ENCODE measurements around the gene TIMELESS. TPM values are rescaled to one million over a fixed set of nuclear protein-coding genes. Genes with fewer than 3 reads are reported as not detected.

TIMELESS gene
- total RNA-seq, 6 donors from 2014 or later: 5.6 to 14.7 (median 9.5) TPM

DNA sequence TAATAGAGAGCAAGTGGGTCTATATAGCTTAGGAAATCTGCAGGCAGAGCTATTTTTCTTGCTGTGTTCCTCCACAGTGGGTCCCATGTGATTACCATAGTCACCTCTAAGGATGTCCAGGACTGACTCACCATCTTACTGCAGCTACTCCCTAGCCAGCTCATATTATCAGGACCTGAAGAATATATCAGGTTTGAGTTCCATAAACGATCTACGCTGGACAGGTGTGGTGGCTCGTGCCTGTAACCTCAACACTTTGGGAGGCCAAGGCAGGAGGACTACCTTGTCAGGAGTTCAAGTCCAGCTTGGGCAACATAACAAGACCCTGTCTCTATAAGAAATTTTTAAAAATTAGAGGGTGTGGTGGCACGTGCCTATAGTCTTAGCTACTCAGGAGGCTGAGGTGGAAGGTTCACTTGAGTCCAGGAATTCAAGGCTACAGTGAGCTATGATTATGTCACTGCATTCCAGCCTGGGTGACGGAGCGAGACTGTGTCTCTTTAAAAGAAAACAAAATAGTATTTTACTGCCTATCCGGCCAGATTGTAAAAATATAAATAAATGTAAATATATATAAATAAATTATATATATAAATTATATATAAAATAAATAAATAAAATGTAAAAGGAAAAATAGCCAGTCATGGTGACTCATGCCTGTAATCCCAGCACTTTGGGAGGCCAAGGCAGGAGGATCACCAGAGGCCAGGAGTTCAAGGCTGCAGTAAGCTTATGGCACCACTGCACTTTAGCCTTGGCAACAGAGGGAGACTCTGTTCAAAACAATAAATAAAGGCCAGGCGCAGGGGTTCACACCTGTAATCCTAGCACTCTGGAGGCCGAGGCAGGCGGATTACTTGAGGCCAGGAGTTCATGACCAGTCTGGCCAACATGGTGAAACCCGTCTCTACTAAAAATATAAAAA lies 12.3 kb upstream of the TIMELESS start:
- ATAC-seq (ENCODE audit: low FRiP score in 2 of 2) (no peak), DNase-seq (no peak)
- TF ChIP-seq, protein P1, sequence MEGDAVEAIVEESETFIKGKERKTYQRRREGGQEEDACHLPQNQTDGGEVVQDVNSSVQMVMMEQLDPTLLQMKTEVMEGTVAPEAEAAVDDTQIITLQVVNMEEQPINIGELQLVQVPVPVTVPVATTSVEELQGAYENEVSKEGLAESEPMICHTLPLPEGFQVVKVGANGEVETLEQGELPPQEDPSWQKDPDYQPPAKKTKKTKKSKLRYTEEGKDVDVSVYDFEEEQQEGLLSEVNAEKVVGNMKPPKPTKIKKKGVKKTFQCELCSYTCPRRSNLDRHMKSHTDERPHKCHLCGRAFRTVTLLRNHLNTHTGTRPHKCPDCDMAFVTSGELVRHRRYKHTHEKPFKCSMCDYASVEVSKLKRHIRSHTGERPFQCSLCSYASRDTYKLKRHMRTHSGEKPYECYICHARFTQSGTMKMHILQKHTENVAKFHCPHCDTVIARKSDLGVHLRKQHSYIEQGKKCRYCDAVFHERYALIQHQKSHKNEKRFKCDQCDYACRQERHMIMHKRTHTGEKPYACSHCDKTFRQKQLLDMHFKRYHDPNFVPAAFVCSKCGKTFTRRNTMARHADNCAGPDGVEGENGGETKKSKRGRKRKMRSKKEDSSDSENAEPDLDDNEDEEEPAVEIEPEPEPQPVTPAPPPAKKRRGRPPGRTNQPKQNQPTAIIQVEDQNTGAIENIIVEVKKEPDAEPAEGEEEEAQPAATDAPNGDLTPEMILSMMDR (IDR thresholded peaks at IDR 0.05): no peak
- no peak for TF ChIP-seq EP300 (IDR thresholded peaks at IDR 0.05)
- TF ChIP-seq POLR2A (IDR thresholded peaks at IDR 0.05): no peak
- TF ChIP-seq POLR2AphosphoS5 (IDR thresholded peaks at IDR 0.05): no peak
- H3K9me3 ChIP-seq: no peaks in the 10 kb centered on the region
- H3K36me3 ChIP-seq: no peaks in the 10 kb centered on the region
- peaks cover 0 to 5% (median 2%) of the 10 kb centered on the region in 4 donors for H3K4me1 ChIP-seq
- 82% methylated on average over 11 of the region's 11 CpGs for WGBS, 2 donors
- no peak overlapping the region for H3K27ac ChIP-seq
- no peaks in the 10 kb centered on the region for H3K27me3 ChIP-seq
- no peak overlapping the region for H3K4me3 ChIP-seq

DNA sequence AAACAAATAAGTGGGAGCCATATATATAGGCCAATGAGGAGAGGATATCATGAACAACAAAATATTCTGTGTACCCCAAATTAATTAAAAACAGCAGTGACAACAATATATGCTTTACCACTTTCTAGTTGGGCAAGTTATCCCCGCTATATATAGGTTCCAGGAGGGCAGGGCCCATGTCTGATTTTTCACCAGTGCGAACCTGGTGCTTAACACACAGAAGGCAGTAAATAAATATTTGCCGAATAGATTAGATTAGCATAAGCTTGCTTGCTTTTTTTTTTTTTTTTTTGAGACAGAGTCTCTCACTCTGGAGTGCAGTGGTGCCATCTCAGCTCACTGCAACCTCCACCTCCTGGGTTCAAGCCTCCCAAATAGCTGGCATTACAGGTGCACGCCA lies 8.6 kb upstream of the TIMELESS start:
- DNase-seq (no peak), ATAC-seq (ENCODE audit: low FRiP score in 2 of 2) (no peak)
- 90 to 91% methylated on average over 4 of the region's 4 CpGs for WGBS, 2 donors
- Histone ChIP-seq H3K4me1 (no peaks in the 10 kb centered on the region), H3K36me3 (no peaks in the 10 kb centered on the region), H3K27ac (no peak overlapping the region), H3K27me3 (no peaks in the 10 kb centered on the region), H3K9me3 (no peaks in the 10 kb centered on the region), H3K4me3 (no peak overlapping the region)
- TF ChIP-seq POLR2AphosphoS5 (IDR thresholded peaks at IDR 0.05): no peak
- no peak for TF ChIP-seq EP300 (IDR thresholded peaks at IDR 0.05)
- TF ChIP-seq POLR2A (IDR thresholded peaks at IDR 0.05): no peak
- TF ChIP-seq, protein P1 (IDR thresholded peaks at IDR 0.05): no peak

DNA sequence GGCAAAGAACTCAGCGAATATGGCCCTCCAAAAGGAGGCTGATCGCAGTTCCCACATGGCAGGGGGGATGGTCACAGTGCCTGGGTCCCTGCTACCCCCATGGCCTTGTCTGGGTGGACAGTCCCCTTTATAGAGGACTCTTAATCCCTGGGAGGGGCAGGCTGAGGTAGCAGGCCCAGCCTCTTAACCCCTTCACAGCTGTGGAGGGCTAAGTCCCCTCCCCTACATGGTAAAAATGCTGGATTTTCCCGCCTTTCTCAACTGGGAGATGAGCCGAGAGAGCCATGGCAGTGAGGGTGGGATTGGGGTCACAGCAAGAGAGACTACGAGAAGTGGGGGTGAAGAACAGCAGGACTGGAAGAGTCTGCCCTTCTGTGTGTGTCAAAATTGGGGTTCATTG lies 5.3 kb upstream of the TIMELESS start, which contains the start of gene MIP:
TSS of gene MIP (minus strand) at position 101 of the 400 bp plus-strand sequence. CDS start at position 57, 44 bp downstream.
- ATAC-seq (ENCODE audit: low FRiP score in 2 of 2): no peak
- no peak for DNase-seq
- no peaks in the 10 kb centered on the region for H3K27me3 ChIP-seq
- TF ChIP-seq EP300 (IDR thresholded peaks at IDR 0.05) (no peak), POLR2AphosphoS5 (IDR thresholded peaks at IDR 0.05) (no peak), POLR2A (IDR thresholded peaks at IDR 0.05) (no peak)
- TF ChIP-seq, protein P1 (IDR thresholded peaks at IDR 0.05): no peak
- H3K4me3 ChIP-seq: no peak within 1 kb of the TSS
- no peaks in the 10 kb centered on the region for H3K9me3 ChIP-seq
- WGBS, 2 donors: 85 to 88% methylated on average over 5 of the region's 5 CpGs
- H3K27ac ChIP-seq: no peak within 1 kb of the TSS
- peaks cover 0 to 5% (median 4%) of the 10 kb centered on the region in 4 donors for H3K4me1 ChIP-seq
- H3K36me3 ChIP-seq: no peaks in the 10 kb centered on the region

DNA sequence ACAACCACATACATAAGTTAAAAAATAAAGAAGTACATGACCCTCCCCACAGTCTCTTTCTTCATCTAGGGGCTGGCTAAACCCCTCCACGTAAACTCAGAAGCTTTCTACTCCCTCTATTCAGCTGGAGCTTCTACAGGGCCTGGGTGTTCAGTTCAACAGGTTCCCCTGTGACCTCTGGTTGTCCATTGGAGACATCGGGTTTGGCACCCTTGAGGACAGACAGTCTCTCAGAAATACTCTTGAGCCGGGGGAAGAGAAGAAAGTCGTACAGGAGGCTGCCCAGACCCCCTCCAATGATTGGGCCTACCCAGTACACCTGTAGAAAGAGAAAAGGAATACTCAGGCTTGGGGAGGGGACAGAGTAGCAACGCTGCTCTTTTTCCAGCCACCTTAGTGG lies 1.9 kb upstream of the TIMELESS start:
- H3K4me1 ChIP-seq: peaks cover 9 to 13% (median 10%) of the 10 kb centered on the region in 4 donors
- TF ChIP-seq POLR2AphosphoS5 (IDR thresholded peaks at IDR 0.05) (no peak), POLR2A (IDR thresholded peaks at IDR 0.05) (no peak), EP300 (IDR thresholded peaks at IDR 0.05) (no peak)
- TF ChIP-seq, protein P1 (IDR thresholded peaks at IDR 0.05): no peak
- no peak for DNase-seq
- ATAC-seq (ENCODE audit: low FRiP score in 2 of 2): no peak
- no peak overlapping the region for H3K27ac ChIP-seq
- WGBS, 2 donors: 78 to 88% methylated on average over 5 of the region's 5 CpGs
- H3K9me3 ChIP-seq: no peaks in the 10 kb centered on the region
- H3K4me3 ChIP-seq: no peak overlapping the region
- H3K36me3 ChIP-seq: no peaks in the 10 kb centered on the region
- H3K27me3 ChIP-seq: no peaks in the 10 kb centered on the region

Measured in upper lobe of left lung (tissue), 6 donors.